ENCODE results near the gene DDX20.
A peak's percentile ranks its signal among the peaks of the same experiment; 100 is the strongest.

Gene DDX20

DNA sequence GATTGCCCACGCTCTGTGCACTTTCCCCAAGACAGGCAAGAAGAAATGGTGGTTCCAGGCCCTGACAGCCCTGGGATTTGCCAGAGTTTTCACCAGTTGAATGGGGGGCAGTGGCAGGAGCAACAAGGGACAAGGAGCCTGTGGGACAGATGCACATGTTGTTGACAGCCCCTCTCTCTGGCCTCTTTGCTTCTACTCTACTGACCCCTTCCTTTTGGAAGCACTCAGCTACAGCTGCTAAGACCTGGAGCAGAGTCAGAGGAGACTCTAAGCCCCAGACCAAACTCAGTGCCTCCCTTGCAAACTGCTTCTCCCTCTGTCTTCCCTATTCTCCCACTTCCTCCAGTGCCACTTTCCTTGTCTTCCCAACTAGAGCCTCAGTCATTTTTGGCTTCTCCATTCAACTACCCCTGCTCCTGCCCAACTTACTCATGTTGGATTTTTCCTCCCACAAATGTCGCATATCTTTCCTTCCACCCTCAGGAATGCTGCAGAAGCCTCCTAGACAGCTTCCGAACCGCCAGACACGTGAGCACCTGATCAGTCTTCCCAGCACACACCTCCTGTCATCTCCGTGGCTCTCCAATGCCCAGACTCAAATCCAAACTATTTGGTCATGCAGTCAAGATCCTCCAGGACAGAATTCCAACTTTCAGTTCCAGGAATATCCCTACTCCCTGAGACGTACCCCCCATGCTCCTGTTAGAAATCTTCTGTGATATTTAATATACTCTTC, 25.6 kb upstream of the DDX20 start:
- DNase-seq, result peak in 7 of 42 donors; percentile 32 to 63 (median 45)
- intact Hi-C loops (cut with DNase I), result no loop called here

DNA sequence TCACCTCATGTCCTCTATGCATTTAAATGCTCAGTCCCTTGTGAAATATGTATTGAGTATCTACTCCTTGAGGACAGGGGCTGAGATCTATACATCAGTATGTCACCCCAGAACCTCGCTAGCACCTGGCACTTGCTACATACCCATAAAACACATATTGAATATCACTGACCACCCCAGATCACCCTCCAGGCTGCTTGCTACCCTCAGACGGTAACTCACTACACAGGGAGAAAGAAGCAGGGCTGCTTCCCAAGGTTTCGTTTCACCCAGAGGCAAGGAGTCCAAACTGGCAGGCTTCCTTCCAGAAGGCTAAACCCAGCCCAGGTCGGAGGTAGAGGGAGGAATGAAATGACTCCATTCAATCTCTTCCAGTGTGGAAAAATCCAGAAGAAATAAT, 25.0 kb upstream of the DDX20 start:
- DNase-seq, result peak in 1 of 42 donors; percentile 41
- intact Hi-C loops (cut with DNase I), result no loop called here

DNA sequence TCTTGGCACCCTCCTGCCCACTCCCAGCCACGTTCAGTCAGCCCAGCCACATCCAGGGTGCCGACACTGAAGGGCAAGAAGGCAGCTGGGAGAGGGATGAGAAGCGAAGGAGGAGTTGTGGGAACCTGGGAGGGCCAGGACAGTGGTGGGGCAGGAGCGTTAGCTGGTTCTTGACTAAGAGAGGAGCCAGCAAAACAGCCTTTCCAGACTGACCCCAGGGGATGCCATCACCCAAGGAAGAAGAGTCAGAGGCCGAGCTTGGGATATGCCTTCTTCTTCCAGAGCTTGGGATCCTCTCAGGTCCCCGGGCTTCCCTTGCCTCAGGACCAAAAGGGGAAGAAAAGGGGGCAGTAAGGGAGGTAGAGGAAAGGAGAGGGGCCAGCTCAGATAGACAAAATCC, 23.7 kb upstream of the DDX20 start:
- DNase-seq, result peak in 2 of 42 donors; percentile 19 to 28
- intact Hi-C loops (cut with DNase I), result no loop called here

DNA sequence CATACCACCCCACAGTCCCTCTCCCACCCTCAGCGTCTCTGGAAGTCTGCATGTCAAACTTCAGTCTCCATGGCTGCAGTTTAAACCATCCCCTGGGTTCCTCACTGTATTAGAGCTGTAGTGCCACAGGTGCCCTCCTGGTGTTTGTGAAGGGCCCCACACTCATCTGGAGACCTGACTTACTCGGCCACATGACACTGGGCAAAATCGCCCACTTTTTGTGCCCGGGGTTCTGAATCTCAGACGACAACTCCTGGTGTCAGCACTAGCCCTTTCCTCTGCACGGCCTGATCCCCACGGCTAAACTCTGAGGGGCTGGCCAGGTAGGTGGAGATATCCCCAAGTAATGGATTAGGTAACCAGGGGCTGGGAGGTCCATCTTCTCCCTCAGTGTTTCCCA, 23.0 kb upstream of the DDX20 start:
- DNase-seq, result peak in 3 of 42 donors; percentile 18 to 34 (median 24)
- intact Hi-C loops (cut with DNase I), result no loop called here

DNA sequence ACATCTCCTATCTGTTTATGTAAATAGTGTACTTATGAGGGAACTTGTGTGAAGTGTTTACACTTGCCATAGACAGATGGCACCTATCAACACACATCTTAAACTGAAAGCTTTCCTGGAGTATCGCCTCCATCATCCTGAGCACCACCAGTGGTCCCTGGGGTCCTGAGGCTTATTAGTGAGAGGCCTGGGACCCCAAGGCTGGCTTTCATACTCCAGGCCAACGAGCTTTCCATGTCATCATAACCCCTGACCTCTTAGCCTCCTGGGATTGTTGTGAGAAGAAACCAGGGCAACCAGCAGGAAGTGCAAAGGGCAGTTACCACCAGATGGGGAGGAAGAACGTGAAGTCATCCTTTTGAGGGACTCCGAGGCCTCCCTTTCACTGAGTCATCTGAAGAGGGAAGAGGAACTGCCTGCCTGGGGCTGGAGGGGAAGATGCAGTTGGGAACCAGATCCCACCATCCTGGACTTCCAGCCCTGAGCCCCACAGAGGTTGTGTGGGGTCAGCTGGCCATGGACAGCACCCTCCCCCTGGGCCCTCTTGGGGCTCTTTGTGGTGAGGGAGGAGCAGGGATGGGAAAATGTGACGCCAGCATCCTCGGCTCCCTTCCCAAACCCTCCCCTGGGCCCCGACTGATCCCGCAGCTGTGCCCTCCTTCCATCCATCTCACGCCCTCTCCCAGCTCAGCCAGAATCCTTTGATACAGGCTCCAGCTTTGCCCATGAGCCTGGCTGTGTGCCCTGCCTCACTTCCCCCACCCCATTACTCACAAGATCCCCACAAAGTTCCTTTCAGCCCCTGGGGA, 22.3 kb upstream of the DDX20 start:
- DNase-seq, result peak in 23 of 42 donors; percentile 17 to 76 (median 53)
- intact Hi-C loops (cut with DNase I), result no loop called here

DNA sequence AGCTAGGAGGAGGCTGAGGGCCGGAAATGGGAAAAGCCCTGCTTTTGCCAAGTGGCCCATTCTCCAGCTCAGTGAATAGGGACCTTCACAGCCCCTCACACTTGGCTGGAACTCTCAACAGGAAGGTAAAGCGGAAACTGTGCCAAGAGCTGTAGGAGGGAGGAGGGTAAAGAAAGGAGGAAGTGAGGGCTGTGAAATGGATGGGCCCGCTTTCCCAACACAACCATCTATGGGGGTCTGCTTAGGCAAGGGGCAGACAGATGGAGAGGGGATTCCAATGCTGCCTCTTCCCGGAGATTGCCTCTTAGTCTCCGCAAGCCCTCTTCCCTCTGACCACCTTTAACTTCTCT, 21.7 kb upstream of the DDX20 start:
- intact Hi-C loops (cut with DNase I), result no loop called here
- DNase-seq, result no peak

GRCh38 chr1:111734426-111734825, 21.3 kb upstream of the DDX20 start:
- intact Hi-C loops (cut with DNase I), result no loop called here
- DNase-seq, result peak in 3 of 42 donors; percentile 12 to 29 (median 17)

- intact Hi-C loops (cut with DNase I), result no loop called here
- DNase-seq, result peak in 2 of 42 donors; percentile 10 to 18
Measured at GRCh38 chr1:111734856-111735255, 20.8 kb upstream of the DDX20 start.

DNA sequence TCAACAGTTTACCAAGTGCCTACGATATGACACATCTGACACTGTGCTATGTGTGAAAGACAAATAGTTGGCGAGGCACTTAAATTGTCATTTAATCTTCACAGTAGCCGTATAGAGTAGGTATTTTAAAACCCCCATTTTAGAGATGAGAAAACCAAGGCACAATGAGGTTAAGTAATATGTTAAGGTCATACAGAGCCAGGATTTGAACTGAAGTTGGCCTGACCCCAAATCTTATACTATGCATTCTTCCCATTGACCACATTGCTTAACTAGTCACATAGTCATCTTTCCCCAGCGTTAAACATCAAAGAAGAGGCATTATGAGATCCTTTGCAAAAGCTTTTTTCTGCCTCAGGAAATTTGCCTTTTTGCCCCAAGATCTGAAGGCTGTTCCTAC, 20.4 kb upstream of the DDX20 start:
- no peak for DNase-seq
- intact Hi-C loops (cut with DNase I), result no loop called here

DNA sequence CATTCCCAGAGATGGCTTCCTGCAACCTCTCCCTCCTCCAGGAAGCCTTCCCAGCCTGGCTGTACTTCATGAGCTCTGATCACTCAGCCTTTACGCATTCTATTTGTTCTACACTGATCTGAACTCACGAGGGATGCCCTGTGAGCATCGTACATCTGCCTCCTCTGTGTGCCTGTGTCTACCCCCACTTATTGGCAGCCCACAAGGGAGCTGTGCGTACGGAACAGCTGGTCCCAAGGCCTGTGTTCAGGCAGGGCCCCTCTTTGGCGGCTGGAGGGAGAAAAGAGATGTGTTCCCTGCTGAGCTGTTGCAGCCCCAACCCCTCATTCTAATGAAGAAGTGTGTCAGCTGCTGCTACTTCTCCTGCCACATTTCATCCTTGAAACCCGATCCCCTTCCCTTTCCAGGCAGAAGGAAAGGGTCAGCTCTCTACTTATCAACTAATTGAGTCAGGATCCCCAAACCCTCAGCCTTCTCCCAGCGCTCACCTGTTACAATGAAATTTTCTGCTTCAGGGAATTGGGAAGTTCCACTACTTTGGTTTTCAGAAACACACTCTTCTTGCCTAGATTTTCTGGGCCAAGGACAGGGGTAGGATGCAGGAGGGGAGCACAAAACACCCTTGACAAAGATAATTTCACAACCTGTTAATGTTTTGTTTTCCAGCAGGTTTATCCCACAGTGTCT, 19.7 kb upstream of the DDX20 start:
- intact Hi-C loops (cut with DNase I), result no loop called here
- peak in 39 of 42 donors; percentile 36 to 88 (median 62) for DNase-seq

DNA sequence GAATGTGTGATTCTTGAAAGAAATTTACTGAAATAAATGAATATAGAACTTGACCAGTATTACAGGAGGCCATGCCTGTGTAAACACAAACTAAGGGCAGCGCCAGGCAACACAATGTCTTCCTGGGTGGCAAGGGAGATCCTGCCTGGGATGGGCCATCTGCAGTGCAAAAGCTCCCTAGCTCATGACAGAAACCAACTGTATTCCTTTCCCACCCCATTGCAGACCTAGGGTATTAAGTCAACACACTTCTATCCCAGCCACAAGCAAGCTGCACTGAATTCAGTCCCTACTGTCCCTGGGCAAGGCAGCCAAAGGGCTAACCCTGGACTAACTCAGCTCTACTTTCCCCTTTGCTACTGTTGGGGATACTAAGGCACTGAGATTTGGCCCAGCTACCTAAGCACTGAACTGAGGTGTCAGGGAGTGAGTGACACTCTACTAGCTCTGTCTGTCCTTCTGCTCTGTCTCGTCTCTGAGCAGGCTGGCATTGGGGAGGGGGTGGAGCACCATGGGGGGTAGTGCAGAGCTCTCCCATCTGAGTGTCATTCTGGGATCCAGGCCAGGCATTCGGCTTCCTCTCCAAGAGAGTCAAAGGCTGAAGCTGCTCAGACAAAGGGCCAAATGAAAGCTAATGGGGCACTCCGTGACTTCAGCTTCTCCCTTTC, 19.0 kb upstream of the DDX20 start:
- DNase-seq, result peak; percentile 50 to 95 (median 85)
- intact Hi-C loops (cut with DNase I), result no loop called here

DNA sequence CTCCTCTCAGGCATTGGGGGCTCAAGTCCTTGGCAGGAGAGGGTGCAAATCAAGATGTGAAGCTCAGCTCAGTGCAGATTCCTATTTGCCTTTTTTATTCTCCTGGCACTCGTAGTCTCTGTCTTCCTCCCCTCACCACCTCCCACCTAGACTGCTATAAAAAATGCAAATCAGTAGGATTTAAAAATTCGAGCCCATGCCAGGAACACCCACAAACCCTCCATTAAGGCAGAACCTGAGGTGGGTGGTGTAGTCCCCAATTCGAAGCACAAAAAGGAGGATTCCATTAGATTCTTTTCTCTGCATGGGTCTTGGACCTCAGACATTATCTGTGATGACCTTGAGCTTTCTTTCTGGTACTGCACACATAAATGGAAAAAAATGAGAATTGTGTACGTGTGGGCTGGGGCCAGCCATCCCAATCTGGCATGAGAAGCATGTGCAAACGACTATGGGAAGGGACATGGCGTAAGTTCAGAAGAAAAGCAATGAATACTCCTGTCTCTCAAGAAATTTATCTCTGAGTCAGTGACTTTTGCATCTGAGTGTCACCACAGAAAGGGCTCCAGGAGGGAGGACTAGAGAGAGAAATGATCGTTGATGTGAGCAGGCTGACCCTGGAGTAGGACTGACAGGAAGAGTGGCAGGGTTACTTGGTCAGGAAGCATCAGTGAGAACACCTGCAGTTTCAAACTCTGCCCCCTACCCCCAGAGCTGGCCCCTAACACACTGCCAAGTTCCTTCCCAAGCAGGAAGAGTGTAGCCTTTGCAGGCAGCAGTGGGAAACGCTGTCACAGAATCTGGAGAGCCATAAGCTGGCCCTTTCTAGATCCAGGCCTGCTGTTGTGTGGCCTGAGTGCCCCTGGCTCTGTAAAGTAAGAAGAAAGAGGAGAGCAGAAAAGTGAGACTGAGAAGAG, 18.2 kb upstream of the DDX20 start:
- intact Hi-C loops (cut with DNase I), result loop anchor here (2.0 kb wide), 1 partner anchor 17 kb away; the partner anchor contains the start of gene DDX20
- peak in 7 of 42 donors; percentile 27 to 77 (median 52) for DNase-seq

DNA sequence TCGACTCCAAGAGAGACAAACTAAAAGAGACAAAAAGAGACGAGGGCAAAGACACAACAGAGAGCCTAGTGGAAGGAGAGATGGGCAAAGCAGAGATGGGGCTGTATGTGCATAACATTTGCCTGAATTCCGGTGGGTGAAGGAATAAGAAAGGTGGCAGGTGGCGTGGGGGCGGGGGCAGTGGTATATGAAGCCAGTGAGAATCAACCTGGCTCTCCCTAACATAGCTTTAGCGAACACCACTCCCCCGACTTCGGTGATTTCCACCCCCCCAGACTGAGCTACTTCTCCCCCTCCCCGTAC, 17.6 kb upstream of the DDX20 start:
- DNase-seq, result no peak

GRCh38 chr1:111738436-111739193, 17.1 kb upstream of the DDX20 start:
- peak; percentile 51 to 94 (median 84) for DNase-seq
- intact Hi-C loops (cut with DNase I), result loop anchor here (2.0 kb wide), 1 partner anchor 16 kb away; the partner anchor contains the start of gene DDX20

More for the DNA sequence above, 17.6 kb upstream of the DDX20 start:
- intact Hi-C loops (cut with DNase I), result loop anchor here (2.0 kb wide), 1 partner anchor 17 kb away; the partner anchor contains the start of gene DDX20

- intact Hi-C loops (cut with DNase I), result loop anchor here (2.0 kb wide), 1 partner anchor 15 kb away; the partner anchor contains the start of gene DDX20
- peak; percentile 71 to 96 (median 91) for DNase-seq
Measured at GRCh38 chr1:111739194-111739924, 16.3 kb upstream of the DDX20 start, which contains the start of gene INKA2. TSS of gene INKA2 (minus strand) at chr1:111739395. CDS start at chr1:111739242, 153 bp downstream.

All from head of caudate nucleus (tissue), 42 donors.